ENCODE results near the gene VWA8. TPM values are rescaled to one million over a fixed set of nuclear protein-coding genes. Genes with fewer than 3 reads are reported as not detected.

VWA8 gene
- total and polyA plus RNA-seq, 2 experiments from 2014 or later, result 6.3 to 24.6 TPM

DNA sequence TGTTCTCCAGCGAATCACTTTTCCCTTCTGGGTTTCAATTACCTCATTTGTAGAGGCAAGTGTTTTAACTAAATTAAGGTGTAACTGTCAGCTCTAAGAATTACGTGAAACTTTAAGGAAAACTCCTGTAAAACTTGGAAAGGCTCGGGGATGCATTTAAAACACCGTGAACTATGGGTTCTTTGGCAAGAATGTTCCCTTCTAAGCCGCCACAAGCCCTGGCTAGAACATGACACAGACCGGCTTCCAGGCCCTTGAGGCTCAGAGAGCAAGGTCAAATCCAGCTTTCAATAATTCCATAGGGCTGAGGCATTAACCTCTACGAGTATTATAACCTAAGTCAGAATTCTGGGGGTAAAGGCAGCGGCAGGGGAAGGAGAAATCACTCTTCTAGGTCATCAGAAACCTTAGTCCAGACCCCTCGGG, 685 bp downstream of the VWA8 start (continued):
- TF ChIP-seq, protein P1, sequence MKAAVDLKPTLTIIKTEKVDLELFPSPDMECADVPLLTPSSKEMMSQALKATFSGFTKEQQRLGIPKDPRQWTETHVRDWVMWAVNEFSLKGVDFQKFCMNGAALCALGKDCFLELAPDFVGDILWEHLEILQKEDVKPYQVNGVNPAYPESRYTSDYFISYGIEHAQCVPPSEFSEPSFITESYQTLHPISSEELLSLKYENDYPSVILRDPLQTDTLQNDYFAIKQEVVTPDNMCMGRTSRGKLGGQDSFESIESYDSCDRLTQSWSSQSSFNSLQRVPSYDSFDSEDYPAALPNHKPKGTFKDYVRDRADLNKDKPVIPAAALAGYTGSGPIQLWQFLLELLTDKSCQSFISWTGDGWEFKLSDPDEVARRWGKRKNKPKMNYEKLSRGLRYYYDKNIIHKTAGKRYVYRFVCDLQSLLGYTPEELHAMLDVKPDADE (IDR thresholded peaks at IDR 0.05), result no peak

DNA sequence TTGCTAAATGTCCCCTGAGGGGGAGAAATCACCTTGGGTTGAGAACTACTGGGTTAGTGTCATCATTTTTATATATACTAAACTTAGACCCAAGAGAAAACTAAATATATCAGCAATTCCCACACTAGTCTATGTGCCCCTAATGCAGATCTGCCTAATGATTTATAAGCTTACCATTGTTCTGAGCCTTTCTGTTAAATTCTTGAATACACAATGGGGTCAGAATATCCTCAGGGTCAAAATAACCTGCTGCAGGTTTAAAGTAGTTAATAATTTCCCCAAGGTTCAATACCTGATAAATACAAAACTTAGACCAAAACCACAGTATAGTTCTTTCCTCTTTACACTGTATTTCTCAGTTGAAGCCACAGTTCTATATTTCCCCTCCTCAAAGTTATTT, 4.6 kb downstream of the VWA8 start:
- Histone ChIP-seq H3K79me2 (replicated peaks; ENCODE audit: insufficient read depth) (peaks cover 87% of the 10 kb centered on the region), H4K20me1 (replicated peaks; ENCODE audit: insufficient read depth) (no peaks in the 10 kb centered on the region), H3K4me3 (no peak overlapping the region), H3K9me2 (ENCODE audit: insufficient read depth) (no peaks in the 10 kb centered on the region), H3F3A (replicated peaks; ENCODE audit: low read depth) (no peaks in the 10 kb centered on the region), H3K4me2 (no peak overlapping the region), H3K36me3 (ENCODE audit: insufficient read depth) (no peaks in the 10 kb centered on the region), H3K27me3 (ENCODE audit: insufficient read depth) (no peaks in the 10 kb centered on the region), H3K4me1 (ENCODE audit: insufficient read depth) (no peaks in the 10 kb centered on the region), H3K27ac (ENCODE audit: low read depth) (no peak overlapping the region), H2AFZ (no peak overlapping the region)
- ATAC-seq (no peak), DNase-seq (ENCODE audit: low spot score) (no peak)
- no peaks in the 10 kb centered on the region for H3K36me3 Mint-ChIP-seq (ENCODE audit: low read depth)
- H3K27ac Mint-ChIP-seq, result no peak overlapping the region
- no peak overlapping the region for H3K4me3 Mint-ChIP-seq
- peaks cover 15% of the 10 kb centered on the region for H3K4me1 Mint-ChIP-seq
- peaks cover 6% of the 10 kb centered on the region for H3K27me3 Mint-ChIP-seq (ENCODE audit: insufficient read depth, low read depth, poor library complexity)
- H3K9me3 Mint-ChIP-seq, result no peaks in the 10 kb centered on the region
- TF ChIP-seq ZNF462 (CRISPR knock-in tag; IDR thresholded peaks at IDR 0.05) (no peak), CTCF (conservative IDR thresholded peaks at IDR 0.05; ENCODE audit: low read depth in 2 of 2) (no peak), EZH2 (IDR thresholded peaks at IDR 0.05; ENCODE audit: low read depth, unreplicated experiment) (no peak), ZNF331 (CRISPR knock-in tag; IDR thresholded peaks at IDR 0.05; ENCODE audit: low read depth) (no peak), REST (IDR thresholded peaks at IDR 0.05; ENCODE audit: unreplicated experiment) (no peak), NANOG (IDR thresholded peaks at IDR 0.05; ENCODE audit: borderline replicate concordance) (no peak)

Data from GM23338 (cell line).